Measurements from ENCODE around the gene ABCG1. TPM values are rescaled to one million over a fixed set of nuclear protein-coding genes. Genes with fewer than 3 reads are reported as not detected.

Gene ABCG1
- total RNA-seq, 1 donor from 2014 or later = 20.9 TPM

GRCh38 chr21:42214081-42214750, 4.7 kb upstream of the ABCG1 start:
- no peak for DNase-seq

GRCh38 chr21:42214921-42215320, 4.0 kb upstream of the ABCG1 start:
- DNase-seq = no peak

GRCh38 chr21:42215942-42216725, 2.8 kb upstream of the ABCG1 start:
- DNase-seq = no peak

DNA sequence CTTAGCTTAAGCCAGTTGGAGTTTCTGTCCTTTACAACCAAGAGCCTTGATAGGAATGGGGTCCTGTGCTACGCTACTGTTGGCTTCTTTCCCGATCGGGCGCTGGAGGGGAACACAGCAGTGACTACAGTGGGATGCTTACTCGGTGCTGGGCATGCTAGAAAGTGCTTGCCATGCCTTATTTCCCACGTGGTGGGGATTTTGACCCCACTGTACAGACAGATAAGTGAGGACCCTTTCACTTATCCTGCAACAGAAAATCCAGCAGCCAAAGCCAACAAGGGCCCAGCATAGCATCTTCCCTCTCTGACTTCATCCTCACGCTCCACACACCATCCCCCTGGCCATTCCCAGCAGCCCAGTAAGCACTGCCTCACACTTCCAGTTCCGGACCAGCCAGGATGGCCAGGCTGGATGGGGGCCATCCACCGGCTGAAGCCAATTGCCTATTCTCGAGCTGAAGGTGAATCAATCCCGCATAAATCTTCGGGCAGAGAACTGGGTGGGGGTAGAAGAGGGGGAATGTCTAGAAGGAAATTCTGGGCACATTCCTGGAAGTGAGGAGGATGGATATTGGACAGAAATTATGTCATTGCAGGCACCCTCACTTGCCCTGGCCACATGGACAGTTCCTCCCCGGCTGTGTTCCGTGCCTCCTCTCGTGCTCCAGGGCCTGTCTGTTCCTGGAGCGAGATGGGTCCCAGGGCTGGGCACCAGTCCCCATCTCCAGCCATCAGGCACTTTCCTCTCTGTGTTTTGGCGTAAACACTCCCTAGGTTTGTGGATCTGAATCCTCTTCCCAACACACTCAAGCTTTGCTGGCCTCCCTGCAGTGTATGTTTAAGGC, 2.0 kb upstream of the ABCG1 start:
- no peak for DNase-seq

- DNase-seq = peak; percentile 50
These were observed 732 bp downstream of the ABCG1 start for GRCh38 chr21:42219606-42220137.

- DNase-seq = peak; percentile 92
These were observed 1.3 kb downstream of the ABCG1 start for GRCh38 chr21:42220138-42220701.

DNA sequence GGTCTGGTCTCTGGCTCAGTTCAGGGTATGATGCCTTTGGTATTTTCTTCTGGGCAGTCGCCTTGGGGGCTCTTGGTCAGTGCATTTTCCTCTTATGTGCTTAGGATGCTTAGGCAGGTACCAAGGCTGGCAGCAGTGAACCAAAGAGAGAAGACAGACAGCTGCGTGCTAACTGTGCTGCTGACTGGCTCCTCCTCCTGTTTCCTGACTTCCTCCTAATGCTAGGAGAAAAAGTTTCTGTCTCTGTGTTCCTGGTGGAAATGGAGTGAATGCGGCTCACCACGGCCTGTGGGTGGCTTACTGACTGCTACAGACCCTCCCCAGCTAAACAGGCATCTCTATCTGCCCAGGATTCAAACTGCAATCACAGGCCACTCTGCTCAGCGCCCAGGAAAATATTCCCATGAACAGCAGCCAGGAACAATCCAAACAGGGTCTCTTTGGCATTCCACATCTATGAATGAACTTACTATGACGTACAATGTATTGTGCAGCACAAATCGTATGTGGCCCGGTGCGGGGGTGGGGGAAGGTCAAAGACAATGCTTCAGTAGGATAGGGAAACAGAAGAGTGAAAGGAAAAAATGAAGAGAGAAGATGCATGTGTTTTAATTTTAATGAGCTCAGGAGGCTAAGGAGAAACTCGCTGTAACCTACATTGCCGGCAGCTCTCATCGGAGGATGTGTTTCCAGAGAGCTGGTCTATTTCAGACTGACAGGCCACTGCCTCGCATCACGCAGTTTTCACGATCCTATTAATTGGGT, 2.8 kb downstream of the ABCG1 start:
- DNase-seq = peak; percentile 50

- no peak for DNase-seq
These were observed 3.4 kb downstream of the ABCG1 start for GRCh38 chr21:42222386-42222785.

GRCh38 chr21:42222821-42223390, 4.0 kb downstream of the ABCG1 start:
- no peak for DNase-seq

DNA sequence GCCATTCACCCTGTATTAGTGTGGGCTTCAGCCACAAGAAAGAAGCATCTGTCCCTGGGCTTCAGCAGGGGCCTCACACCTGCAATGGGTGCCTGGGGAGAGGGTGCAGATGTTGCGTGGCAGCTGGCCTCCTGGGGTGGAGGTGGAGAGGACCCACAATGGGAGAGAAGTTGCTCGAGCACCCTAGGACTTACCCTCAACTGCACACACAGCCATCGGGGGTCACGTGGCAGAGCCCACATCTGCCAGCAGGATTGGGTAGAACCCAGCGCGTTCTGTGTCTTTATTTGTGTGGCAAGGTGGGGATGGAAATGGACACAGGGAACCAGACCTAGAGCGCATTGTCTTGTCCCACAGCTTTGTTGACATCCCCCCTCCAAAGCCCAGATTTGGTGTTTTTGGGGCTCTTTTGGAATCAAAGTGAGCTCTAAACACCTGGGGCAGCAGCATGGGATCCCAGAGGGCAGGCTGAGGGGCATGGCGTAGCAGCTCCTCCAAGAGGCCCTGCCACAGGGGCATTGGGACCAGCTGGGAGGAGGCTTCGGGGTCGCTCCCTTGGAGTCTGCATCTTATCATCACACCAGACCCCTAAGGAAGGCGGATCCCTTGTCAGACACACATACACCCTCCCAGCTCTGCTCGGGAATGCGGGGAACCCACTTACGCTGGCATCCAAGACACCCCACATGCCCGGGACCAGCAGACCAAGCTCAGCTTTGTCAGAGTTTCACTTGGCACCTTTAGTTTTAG, 5.1 kb downstream of the ABCG1 start:
- DNase-seq = no peak

DNA sequence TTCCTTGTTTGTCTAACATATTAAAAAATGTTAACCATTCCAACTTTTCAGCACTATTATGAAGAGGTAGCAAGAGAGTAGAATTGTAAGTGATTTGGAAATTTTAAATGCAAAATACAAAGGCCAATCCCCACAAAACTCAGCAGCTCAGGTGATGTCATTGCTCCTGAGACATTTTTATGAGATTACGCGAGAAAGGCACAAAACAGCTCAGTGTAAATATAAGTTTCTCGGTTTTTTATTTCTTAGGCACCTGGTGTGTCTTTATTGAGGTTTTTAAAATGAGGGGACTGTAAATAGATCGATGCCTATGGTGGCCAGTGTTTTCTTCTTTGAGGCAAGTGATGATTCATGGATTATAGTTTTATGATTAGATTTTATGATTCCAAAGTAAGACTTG, 6.1 kb downstream of the ABCG1 start:
- no peak for DNase-seq

DNA sequence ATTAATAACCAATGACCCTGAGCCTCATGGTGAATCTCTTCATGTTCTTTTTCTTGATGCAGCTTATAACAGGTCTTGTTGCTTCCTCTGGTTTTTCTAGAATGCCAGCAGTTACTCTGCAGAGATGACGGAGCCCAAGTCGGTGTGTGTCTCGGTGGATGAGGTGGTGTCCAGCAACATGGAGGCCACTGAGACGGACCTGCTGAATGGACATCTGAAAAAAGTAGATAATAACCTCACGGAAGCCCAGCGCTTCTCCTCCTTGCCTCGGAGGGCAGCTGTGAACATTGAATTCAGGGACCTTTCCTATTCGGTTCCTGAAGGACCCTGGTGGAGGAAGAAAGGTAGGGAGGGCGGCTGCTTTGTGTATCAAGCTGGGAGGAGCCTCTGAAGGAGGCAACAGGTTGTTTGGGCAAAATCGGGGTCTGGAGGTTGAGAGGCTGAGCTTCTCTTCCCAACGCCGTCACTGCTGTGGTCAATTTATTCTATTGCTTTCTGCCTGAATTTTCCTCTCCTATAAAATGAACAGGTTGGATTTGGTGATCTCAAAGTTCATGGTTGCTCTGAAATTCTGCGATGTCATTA, 6.7 kb downstream of the ABCG1 start:
- no peak for DNase-seq

GRCh38 chr21:42226626-42227025, 7.7 kb downstream of the ABCG1 start:
- no peak for DNase-seq

- DNase-seq = peak; percentile 87
These were observed 9.2 kb downstream of the ABCG1 start for GRCh38 chr21:42227909-42228708.

DNA sequence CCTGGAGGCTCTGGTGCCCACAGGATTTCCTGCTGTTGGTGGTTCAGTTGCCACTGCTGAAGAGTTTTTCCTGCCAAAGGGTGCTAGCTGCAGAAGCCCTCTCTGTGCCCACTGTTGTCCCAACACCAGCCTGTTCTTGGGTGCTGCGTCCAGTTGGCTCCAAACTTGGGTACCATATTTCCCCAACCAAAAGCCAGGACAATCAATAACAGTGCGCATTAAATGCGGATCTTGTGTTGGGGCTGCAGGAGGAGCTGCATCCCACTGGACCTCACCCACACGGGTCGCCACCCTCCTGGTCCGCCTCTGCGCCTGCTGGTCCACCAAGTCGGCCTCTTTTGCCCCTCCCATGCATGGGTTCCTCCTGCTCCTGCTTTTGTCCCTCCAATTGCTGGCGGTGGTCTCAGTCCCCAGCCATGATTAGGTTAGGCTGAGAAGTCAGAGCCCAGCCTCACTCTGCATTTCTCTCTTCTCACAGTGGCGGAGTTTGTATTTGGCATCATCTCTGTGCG, 9.8 kb downstream of the ABCG1 start:
- DNase-seq = no peak

GRCh38 chr21:42229676-42230075, 10.7 kb downstream of the ABCG1 start:
- DNase-seq = no peak

DNA sequence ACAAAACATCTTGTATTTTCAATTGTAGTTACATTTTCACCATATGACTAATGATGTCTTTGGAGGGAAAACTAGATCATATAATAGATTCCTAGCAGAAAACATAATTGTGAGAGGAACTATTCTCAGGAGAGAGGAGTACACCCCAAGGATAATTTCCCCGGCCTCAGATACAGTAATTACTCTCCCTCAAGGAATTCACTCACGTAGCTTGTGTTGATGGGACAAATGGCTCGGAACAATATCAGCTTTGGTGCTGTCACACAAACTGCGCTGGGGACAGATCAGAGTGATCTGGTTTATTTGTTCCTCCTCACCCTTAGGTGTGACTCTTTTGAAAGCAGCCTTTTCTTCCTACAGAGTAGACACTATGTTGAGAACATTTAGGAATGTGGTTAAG, 11.2 kb downstream of the ABCG1 start:
- no peak for DNase-seq

- no peak for DNase-seq
These were observed 11.7 kb downstream of the ABCG1 start for GRCh38 chr21:42230636-42231035.

DNA sequence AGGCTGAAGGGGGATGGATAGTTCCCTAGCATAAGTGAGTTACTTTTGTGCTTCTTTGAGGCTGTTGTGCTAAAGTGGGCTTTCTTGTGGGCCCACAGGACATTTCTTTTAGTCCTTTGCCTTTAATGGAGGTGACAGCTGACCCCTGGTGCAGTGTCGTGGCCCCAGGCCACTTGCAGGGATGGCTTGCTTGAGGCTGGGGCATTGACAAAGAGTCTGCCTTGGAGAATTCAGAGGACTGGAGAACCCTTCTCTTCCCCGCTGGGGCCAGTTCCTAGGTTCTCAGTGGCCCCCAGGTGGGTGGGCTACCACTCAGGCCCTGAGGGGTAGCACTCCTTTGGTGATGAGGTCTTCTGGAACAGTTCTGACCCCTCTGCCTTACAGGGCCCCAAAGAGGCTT, 12.8 kb downstream of the ABCG1 start:
- no peak for DNase-seq

All from tongue (tissue), 2 donors.